HepG2 (cell line): ENCODE data around the gene EPHA10. TPM values are rescaled to one million over a fixed set of nuclear protein-coding genes. Genes with fewer than 3 reads are reported as not detected.
A peak's percentile ranks its signal among the peaks of the same experiment; 100 is the strongest.

ENCODE experiments used
- DNMT3B ChIP-seq: conservative IDR thresholded peaks from 2 replicates; pipeline ENCODE4 v1.6.1; 2016; ENCODE audit warnings: missing biosample characterization, control low read depth
- KLF15 ChIP-seq: sonication (generic); formaldehyde crosslinking; IDR thresholded peaks from 2 replicates; pipeline ENCODE4 v1.8.1; 2023; ENCODE audit warnings: borderline replicate concordance, mild to moderate bottlenecking, inconsistent platforms, missing genetic modification reagents, mixed read lengths
- MBD4 ChIP-seq: IDR thresholded peaks from 2 replicates; pipeline ENCODE4 v1.6.1; 2012; ENCODE audit warnings: low read length, inconsistent platforms, borderline replicate concordance
- NBN ChIP-seq: fragments of 450-650 bp; conservative IDR thresholded peaks from 2 replicates; pipeline ENCODE4 v1.6.1; 2017
- NKX3-1 ChIP-seq: sonication (generic); formaldehyde crosslinking; IDR thresholded peaks from 2 replicates; pipeline ENCODE4 v1.5.0; 2020; ENCODE audit warnings: missing genetic modification reagents
- RARG ChIP-seq: sonication (generic); formaldehyde crosslinking; IDR thresholded peaks from 2 replicates; pipeline ENCODE4 v1.4.0; 2020; ENCODE audit warnings: low read depth, mild to moderate bottlenecking, missing genetic modification reagents
- RELA ChIP-seq: sonication (generic); formaldehyde crosslinking; IDR thresholded peaks from 2 replicates; pipeline ENCODE4 v1.4.0; 2020; ENCODE audit warnings: missing genetic modification reagents
- RFXAP ChIP-seq: sonication (generic); formaldehyde crosslinking; IDR thresholded peaks from 2 replicates; pipeline ENCODE4 v1.4.0; 2020; ENCODE audit warnings: missing genetic modification reagents, borderline replicate concordance
- ZNF180 ChIP-seq: sonication (generic); formaldehyde crosslinking; IDR thresholded peaks from 2 replicates; pipeline ENCODE4 v1.4.0; 2020; ENCODE audit warnings: low read depth, missing genetic modification reagents, borderline replicate concordance
- ZNF253 ChIP-seq: sonication (generic); formaldehyde crosslinking; IDR thresholded peaks from 2 replicates; pipeline ENCODE4 v1.8.0; 2022; ENCODE audit warnings: mild to moderate bottlenecking, missing genetic modification reagents, borderline replicate concordance
- ZNF441 ChIP-seq: sonication (generic); formaldehyde crosslinking; IDR thresholded peaks from 2 replicates; pipeline ENCODE4 v1.7.0; 2021; ENCODE audit warnings: missing genetic modification reagents, borderline replicate concordance
- ZNF720 ChIP-seq: sonication (generic); formaldehyde crosslinking; IDR thresholded peaks from 2 replicates; pipeline ENCODE4 v1.4.0; 2020; ENCODE audit warnings: missing genetic modification reagents
- ZNF749 ChIP-seq: sonication (generic); formaldehyde crosslinking; IDR thresholded peaks from 2 replicates; pipeline ENCODE4 v1.8.0; 2022; ENCODE audit warnings: mild to moderate bottlenecking, missing genetic modification reagents, moderate library complexity, borderline replicate concordance
- ZNF781 ChIP-seq: sonication (generic); formaldehyde crosslinking; IDR thresholded peaks from 2 replicates; pipeline ENCODE4 v1.5.1; 2020; ENCODE audit warnings: borderline replicate concordance, mild to moderate bottlenecking, missing genetic modification reagents; ENCODE audit errors: not compliant biosample characterization
- polyA plus RNA-seq, 8 experiments: library from polyadenylated mRNA; depleted of rRNA in 3 of 8; stranded (reverse) in 7 of 8; unstranded in 1 of 8; fragments of >200 nt; fragmentation: Illumina TruSeq in 4 of 8; extraction: Trizol in 4 of 8; gene quantifications; 2 replicates each; pipeline versions ENCODE4 v1.2.1 to v1.2.3, GENCODE V29; 2011 to 2016; ENCODE audit warnings: low read depth in 4 of 8, missing spikeins in 1 of 8, mixed read lengths in 1 of 8; ENCODE audit not compliant: insufficient read depth in 1 of 8
- total RNA-seq, 5 experiments: library from RNA; depleted of rRNA; stranded (reverse); fragments of >200 nt; fragmentation: Illumina TruSeq; extraction: Trizol; gene quantifications; 2 replicates each; pipeline ENCODE4 v1.2.3, GENCODE V29; 2016; ENCODE audit warnings: low read depth in 1 of 5
- TF ChIP-seq, protein P1 (sequence below): sonication (generic); formaldehyde crosslinking; IDR thresholded peaks from 2 replicates; pipeline ENCODE4 v1.4.0; 2020; ENCODE audit warnings: missing genetic modification reagents, borderline replicate concordance
- TF ChIP-seq, protein P2 (sequence below): fragments of 450-650 bp; IDR thresholded peaks from 2 replicates; pipeline ENCODE4 v1.6.1; 2016
- TF ChIP-seq, protein P3 (sequence below): IDR thresholded peaks from 2 replicates; pipeline ENCODE4 v1.6.1; 2012; ENCODE audit warnings: low read depth, low read length, improper control_type of control experiment

Gene EPHA10
- total and polyA plus RNA-seq, 2 of the 13 experiments (the other 11 are each of a cell fraction or from before 2014, with no cell fraction given) = 0.11 to 0.58 TPM

DNA sequence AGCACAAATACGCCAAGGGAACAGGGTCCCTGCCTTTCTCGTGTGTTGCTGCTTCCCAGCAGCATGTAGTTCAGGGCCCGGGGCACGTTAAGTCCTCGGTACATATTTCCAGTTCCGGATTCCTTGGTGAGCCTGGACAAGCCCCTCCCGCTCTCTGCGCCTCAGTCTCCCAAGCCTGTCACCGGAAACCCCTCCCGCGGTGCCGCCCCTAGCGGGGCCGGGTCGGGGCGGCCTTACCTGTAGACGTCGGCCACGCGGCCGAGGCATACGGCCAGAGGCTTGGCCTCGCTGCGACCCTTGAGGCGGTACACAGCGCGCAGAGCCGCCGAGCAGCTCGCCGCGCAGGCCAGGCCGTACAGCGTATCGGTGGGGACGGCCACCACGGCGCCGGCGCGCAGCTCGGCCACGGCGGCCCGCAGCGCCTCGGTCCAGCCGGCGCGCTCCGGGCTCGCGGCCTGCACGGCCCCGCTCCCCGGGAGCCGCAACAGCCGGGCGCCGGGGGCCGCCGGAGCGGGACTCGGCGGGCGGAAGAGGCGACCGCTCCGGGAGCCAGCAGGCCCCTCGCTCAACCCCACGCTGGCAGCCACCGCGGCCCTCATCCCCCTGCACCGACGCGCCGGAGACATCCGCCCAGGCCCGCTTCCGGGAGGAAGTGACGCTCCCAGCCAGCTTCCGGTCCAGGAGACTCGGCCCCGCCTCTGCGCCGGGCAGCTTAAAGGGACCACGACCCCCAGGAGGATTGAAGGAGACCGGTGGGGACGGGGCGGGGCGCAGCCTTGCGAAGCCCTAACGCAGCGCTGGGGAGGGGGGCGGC lies 42.8 kb upstream of the EPHA10 start, which contains the start of the genes C1orf122 and YRDC (continued):
- no peak for TF ChIP-seq ZNF441 (CRISPR knock-in tag)
- no peak for TF ChIP-seq RELA (CRISPR knock-in tag)
- TF ChIP-seq, protein P1, sequence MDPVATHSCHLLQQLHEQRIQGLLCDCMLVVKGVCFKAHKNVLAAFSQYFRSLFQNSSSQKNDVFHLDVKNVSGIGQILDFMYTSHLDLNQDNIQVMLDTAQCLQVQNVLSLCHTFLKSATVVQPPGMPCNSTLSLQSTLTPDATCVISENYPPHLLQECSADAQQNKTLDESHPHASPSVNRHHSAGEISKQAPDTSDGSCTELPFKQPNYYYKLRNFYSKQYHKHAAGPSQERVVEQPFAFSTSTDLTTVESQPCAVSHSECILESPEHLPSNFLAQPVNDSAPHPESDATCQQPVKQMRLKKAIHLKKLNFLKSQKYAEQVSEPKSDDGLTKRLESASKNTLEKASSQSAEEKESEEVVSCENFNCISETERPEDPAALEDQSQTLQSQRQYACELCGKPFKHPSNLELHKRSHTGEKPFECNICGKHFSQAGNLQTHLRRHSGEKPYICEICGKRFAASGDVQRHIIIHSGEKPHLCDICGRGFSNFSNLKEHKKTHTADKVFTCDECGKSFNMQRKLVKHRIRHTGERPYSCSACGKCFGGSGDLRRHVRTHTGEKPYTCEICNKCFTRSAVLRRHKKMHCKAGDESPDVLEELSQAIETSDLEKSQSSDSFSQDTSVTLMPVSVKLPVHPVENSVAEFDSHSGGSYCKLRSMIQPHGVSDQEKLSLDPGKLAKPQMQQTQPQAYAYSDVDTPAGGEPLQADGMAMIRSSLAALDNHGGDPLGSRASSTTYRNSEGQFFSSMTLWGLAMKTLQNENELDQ (CRISPR knock-in tag) = no peak
- no peak for TF ChIP-seq ZNF781 (CRISPR knock-in tag)
- no peak for TF ChIP-seq RARG
- TF ChIP-seq ZNF253 = peak; percentile 71; the same call in 1 of the 2 replicates
- TF ChIP-seq RFXAP (CRISPR knock-in tag) = no peak
- TF ChIP-seq, protein P2, sequence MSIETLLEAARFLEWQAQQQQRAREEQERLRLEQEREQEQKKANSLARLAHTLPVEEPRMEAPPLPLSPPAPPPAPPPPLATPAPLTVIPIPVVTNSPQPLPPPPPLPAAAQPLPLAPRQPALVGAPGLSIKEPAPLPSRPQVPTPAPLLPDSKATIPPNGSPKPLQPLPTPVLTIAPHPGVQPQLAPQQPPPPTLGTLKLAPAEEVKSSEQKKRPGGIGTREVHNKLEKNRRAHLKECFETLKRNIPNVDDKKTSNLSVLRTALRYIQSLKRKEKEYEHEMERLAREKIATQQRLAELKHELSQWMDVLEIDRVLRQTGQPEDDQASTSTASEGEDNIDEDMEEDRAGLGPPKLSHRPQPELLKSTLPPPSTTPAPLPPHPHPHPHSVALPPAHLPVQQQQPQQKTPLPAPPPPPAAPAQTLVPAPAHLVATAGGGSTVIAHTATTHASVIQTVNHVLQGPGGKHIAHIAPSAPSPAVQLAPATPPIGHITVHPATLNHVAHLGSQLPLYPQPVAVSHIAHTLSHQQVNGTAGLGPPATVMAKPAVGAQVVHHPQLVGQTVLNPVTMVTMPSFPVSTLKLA = no peak
- TF ChIP-seq, protein P3, sequence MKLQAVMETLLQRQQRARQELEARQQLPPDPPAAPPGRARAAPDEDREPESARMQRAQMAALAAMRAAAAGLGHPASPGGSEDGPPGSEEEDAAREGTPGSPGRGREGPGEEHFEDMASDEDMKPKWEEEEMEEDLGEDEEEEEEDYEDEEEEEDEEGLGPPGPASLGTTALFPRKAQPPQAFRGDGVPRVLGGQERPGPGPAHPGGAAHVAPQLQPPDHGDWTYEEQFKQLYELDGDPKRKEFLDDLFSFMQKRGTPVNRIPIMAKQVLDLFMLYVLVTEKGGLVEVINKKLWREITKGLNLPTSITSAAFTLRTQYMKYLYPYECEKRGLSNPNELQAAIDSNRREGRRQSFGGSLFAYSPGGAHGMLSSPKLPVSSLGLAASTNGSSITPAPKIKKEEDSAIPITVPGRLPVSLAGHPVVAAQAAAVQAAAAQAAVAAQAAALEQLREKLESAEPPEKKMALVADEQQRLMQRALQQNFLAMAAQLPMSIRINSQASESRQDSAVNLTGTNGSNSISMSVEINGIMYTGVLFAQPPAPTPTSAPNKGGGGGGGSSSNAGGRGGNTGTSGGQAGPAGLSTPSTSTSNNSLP = no peak
- TF ChIP-seq ZNF720 (CRISPR knock-in tag) = no peak
- no peak for TF ChIP-seq MBD4
- TF ChIP-seq KLF15 (CRISPR knock-in tag) = 0 out of 2 replicates have a peak, but pooled peaks have one; percentile 43
- no peak for TF ChIP-seq NBN
- TF ChIP-seq NKX3-1 = no peak
- no peak for TF ChIP-seq ZNF749 (CRISPR knock-in tag)
- 0 out of 2 replicates have a peak, but pooled peaks have one; percentile 24 for TF ChIP-seq ZNF180
- no peak for TF ChIP-seq DNMT3B
